ENCODE results near the gene CRIP1.

GRCh38 chr14:105471297-105471821 lies 15.3 kb upstream of the CRIP1 start:
- TF ChIP-seq CTCF (IDR thresholded peaks at IDR 0.05; ENCODE audit: low read depth, low read length) (no peak), EZH2phosphoT487 (IDR thresholded peaks at IDR 0.05; ENCODE audit: low read depth) (no peak)

All from OCI-LY3 (cell line).